DND-41 (cell line): ENCODE results near the gene TRERF1.

Source experiments
- ATAC-seq: fragments of 200-7000 bp; cut with Tn5 transposase; 3 replicates; pipeline ENCODE4 v1.9.1; 2021; ENCODE audit warnings: low read depth; ENCODE audit not compliant: insufficient read depth
- DNase-seq: peaks from one replicate; pipeline ENCODE4 v3.0.0-alpha.2; 2020
- H2AFZ ChIP-seq: 2 replicates; pipeline ENCODE4 v1.6.0; 2012; ENCODE audit warnings: low read depth, low read length
- H3K27ac ChIP-seq: 2 replicates; pipeline ENCODE4 v1.5.1; 2012; ENCODE audit warnings: low read length, inconsistent platforms
- H3K27me3 ChIP-seq: fragments of 200-600 bp; sonication (generic); 2 replicates; pipeline ENCODE4 v1.6.0; 2012; ENCODE audit warnings: low read length, mild to moderate bottlenecking, inconsistent platforms; ENCODE audit not compliant: insufficient read depth, poor library complexity
- H3K36me3 ChIP-seq: 2 replicates; pipeline ENCODE4 v1.5.1; 2012; ENCODE audit warnings: low read length, inconsistent platforms; ENCODE audit not compliant: insufficient read depth
- H3K4me1 ChIP-seq: 2 replicates; pipeline ENCODE4 v1.5.1; 2012; ENCODE audit warnings: mild to moderate bottlenecking, low read length; ENCODE audit not compliant: insufficient read depth
- H3K4me2 ChIP-seq: 2 replicates; pipeline ENCODE4 v1.6.0; 2012; ENCODE audit warnings: mild to moderate bottlenecking, moderate library complexity, low read length, inconsistent platforms; ENCODE audit not compliant: insufficient read depth
- H3K4me3 ChIP-seq, 2 experiments: fragments of 200-600 bp in 1 of 2; shearing (Covaris generic) in 1 of 2; 2 replicates each; pipeline ENCODE4 v1.5.1; 2012 to 2016; ENCODE audit warnings: inconsistent platforms in 2 of 2, low read length in 2 of 2, mild to moderate bottlenecking in 2 of 2, low read depth in 1 of 2, moderate library complexity in 1 of 2
- H3K79me2 ChIP-seq: 2 replicates; pipeline ENCODE4 v1.6.0; 2012; ENCODE audit warnings: low read length, inconsistent platforms; ENCODE audit not compliant: insufficient read depth
- H3K9ac ChIP-seq: 2 replicates; pipeline ENCODE4 v1.6.0; 2012; ENCODE audit warnings: low read depth, mild to moderate bottlenecking, inconsistent platforms, low read length, moderate library complexity
- H3K9me3 ChIP-seq: 2 replicates; pipeline ENCODE4 v1.5.1; 2012; ENCODE audit warnings: low read length, moderate library complexity, mild to moderate bottlenecking, inconsistent platforms; ENCODE audit not compliant: insufficient read depth, severe bottlenecking
- H4K20me1 ChIP-seq: 2 replicates; pipeline ENCODE4 v1.6.0; 2012; ENCODE audit warnings: low read length; ENCODE audit not compliant: insufficient read depth
- EZH2 ChIP-seq: IDR thresholded peaks from 3 replicates; pipeline ENCODE4 v1.6.1; 2012; ENCODE audit warnings: borderline replicate concordance, low read depth, mild to moderate bottlenecking, moderate library complexity, low read length, inconsistent platforms; ENCODE audit not compliant: severe bottlenecking
- TF ChIP-seq, protein P1 (sequence below): IDR thresholded peaks from 2 replicates; pipeline ENCODE4 v1.5.1; 2012; ENCODE audit warnings: borderline replicate concordance, low read length, moderate library complexity, mild to moderate bottlenecking; ENCODE audit not compliant: poor library complexity, severe bottlenecking; ENCODE audit errors: extremely low read depth

The TRERF1 gene

DNA sequence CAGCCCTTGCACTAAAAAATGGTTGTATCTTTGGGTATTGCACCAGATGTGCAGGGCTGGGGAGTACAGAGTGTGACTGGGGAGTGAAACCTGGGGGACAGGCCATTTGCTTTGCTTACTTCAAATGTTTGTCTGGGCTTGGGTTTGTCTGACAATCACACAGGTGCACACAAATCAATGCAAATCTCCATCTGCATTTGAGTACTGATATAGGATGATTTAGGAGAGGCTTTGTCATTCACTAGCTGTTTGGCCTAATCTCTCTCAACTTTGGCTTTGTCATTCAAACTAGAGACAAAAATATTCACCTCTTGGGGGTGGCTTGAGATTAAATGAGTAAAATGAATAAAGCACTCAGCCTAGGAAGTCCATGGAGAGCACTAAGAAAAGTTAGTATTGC is 274.7 kb downstream of the TRERF1 start:
- Histone ChIP-seq H3K4me3 (no peak overlapping the region), H3K27ac (no peak overlapping the region), H4K20me1 (no peaks in the 10 kb centered on the region), H3K27me3 (no peaks in the 10 kb centered on the region), H3K9me3 (no peaks in the 10 kb centered on the region), H3K4me2 (no peak overlapping the region), H3K4me1 (no peaks in the 10 kb centered on the region), H3K36me3 (no peaks in the 10 kb centered on the region), H2AFZ (no peak overlapping the region), H3K9ac (no peak overlapping the region), H3K79me2 (no peaks in the 10 kb centered on the region)
- ATAC-seq (no peak), DNase-seq (no peak)
- TF ChIP-seq, protein P1, sequence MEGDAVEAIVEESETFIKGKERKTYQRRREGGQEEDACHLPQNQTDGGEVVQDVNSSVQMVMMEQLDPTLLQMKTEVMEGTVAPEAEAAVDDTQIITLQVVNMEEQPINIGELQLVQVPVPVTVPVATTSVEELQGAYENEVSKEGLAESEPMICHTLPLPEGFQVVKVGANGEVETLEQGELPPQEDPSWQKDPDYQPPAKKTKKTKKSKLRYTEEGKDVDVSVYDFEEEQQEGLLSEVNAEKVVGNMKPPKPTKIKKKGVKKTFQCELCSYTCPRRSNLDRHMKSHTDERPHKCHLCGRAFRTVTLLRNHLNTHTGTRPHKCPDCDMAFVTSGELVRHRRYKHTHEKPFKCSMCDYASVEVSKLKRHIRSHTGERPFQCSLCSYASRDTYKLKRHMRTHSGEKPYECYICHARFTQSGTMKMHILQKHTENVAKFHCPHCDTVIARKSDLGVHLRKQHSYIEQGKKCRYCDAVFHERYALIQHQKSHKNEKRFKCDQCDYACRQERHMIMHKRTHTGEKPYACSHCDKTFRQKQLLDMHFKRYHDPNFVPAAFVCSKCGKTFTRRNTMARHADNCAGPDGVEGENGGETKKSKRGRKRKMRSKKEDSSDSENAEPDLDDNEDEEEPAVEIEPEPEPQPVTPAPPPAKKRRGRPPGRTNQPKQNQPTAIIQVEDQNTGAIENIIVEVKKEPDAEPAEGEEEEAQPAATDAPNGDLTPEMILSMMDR = no peak
- no peak for TF ChIP-seq EZH2

DNA sequence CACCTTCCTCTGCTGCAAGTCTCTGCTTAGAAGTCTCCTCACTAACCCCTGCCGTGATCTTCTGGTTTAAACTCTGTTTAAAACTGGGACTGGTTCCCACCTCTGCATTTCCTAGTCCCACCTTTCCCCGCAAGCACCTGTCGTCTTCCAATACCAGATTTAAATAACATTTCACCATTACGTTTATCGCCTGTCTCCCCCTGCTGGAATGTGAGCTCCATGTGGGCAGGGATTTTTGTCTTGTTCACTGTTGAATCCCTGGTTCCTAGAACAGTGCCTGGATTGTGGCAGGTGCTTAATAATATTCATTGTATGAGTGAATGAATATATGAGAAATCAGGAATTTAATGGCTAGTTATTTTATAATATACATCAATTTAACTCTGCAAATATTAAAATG is 275.9 kb downstream of the TRERF1 start:
- ATAC-seq (no peak), DNase-seq (peak; percentile 9)
- Histone ChIP-seq H3K4me3 (no peak overlapping the region), H4K20me1 (no peaks in the 10 kb centered on the region), H3K4me2 (no peak overlapping the region), H3K27ac (no peak overlapping the region), H3K36me3 (no peaks in the 10 kb centered on the region), H3K4me1 (no peaks in the 10 kb centered on the region), H3K9ac (no peak overlapping the region), H2AFZ (no peak overlapping the region), H3K27me3 (no peaks in the 10 kb centered on the region), H3K79me2 (no peaks in the 10 kb centered on the region), H3K9me3 (no peaks in the 10 kb centered on the region)
- TF ChIP-seq EZH2 = no peak
- TF ChIP-seq, protein P1 = peak; percentile 52
